GM15510 (cell line): ENCODE data around the gene TIMM21.

Experiments used
- POLR2A ChIP-seq: IDR thresholded peaks from 3 replicates; pipeline ENCODE4 v1.6.1; 2011; ENCODE audit warnings: borderline replicate concordance; ENCODE audit not compliant: insufficient read length; ENCODE audit errors: extremely low read depth

TIMM21 gene

DNA sequence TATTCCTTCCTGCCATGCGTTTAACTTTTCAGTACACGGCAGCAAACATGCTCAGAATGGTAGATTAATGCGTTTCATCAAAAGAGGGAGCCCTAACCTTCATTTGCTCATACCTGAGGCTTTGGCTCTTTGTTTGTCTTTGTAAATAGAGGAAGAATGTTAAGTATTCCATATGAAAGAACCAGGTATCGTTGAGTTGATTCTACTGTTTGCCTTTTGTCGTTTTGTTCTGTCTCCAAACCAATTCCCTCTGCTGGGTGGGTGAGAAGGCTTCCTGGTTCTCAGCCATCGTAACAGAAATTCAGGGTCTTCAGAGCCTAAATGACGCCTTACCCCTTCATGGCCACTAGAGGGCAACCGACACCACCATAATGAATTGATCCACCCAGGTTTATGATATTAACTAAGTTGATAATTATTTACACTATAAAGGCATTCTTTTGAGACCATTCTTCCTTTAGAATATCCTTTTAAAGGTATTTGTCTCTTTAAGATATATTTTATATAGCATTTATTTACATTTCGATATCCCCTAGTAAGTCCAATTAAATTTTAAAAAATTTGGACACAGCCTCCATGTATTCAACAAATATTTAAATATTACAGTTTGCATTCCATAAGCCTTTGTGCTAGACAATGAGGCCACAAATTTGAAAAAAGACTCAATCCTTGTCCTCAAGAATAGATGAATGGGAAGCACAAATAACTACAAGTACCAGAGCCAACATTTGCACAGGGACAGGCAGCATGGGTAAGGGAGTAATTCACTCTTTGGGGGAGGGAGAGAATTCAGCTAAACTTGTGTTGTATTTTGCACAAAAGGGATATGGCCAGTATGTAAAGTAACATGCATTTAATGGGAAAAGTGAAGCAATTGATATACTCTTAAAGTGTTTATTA lies 48.1 kb downstream of the TIMM21 start:
- TF ChIP-seq POLR2A = no peak

GRCh38 chr18:74197705-74198341 lies 49.5 kb downstream of the TIMM21 start:
- no peak for TF ChIP-seq POLR2A

GRCh38 chr18:74198453-74198852 lies 50.1 kb downstream of the TIMM21 start:
- no peak for TF ChIP-seq POLR2A

DNA sequence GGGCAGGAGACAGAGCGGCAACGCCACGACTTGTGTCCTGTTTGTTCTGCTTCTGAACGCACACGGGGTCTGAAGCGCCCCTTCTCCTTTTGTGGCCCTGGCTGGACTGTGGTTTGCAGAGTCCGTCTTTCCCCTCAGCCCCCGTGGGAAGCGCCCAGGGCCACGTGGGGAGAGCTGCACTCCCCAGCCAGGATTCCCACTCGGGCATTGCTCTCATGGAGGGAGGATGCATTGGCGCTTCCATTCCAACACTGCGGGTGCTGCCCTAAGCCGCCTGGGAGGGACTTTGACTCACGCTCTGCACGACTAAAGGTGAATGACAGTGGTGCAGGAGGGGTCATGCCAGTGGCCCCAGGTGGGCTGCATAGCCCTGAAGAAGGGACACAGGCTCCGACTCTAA lies 52.5 kb downstream of the TIMM21 start:
- no peak for TF ChIP-seq POLR2A

DNA sequence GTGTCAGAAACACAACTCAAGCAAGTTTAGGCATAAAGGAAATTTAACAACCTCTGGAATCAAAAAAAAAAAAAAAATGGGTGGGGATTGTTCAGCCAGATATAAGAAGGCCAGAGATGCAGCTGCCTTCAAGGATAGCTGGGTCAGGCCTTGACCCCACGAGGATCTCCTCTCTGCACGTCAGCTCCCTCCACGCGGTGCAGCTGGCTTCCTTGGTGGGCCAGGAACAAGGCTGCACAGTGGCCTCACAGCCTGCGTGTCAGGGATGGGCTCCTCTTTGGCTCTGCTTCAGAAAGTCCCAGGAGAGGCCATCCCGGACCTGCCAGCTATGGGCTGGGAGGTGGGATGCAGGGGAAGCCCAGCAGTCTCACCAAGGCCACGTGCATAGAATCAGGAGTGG lies 55.5 kb downstream of the TIMM21 start:
- no peak for TF ChIP-seq POLR2A

DNA sequence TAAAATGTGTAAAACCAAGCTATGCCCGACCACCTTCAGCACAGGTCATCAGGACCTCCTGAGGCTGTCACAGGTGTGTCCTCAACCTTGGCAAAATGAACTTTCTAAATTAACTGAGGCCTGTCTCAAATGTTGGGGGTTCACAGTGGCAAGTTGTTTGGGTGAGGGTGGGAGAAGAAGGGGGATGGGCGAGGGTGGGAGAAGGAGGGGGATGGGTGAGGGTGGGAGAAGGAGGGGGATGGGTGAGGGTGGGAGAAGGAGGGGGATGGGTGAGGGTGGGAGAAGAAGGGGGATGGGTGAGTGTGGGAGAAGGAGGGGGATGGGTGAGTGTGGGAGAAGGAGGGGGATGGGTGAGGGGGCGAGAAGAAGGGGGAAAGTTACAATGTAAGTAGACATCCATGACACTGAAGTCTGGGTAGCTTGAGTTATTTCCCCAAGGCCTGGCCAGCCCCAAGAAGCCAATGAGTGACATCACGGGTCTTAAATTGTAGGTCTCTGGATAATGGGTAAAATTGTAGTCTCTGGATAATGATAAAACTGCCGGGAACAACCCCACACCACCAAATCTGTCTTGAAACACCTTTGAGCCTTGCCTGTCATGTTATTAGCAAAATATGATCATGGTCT lies 56.3 kb downstream of the TIMM21 start:
- no peak for TF ChIP-seq POLR2A
